ENCODE results near the gene HOXB4. TPM values are rescaled to one million over a fixed set of nuclear protein-coding genes. Genes with fewer than 3 reads are reported as not detected.

HOXB4 gene
- total and polyA plus RNA-seq, 4 donors: 1.4 to 6.7 (median 2.6) TPM

DNA sequence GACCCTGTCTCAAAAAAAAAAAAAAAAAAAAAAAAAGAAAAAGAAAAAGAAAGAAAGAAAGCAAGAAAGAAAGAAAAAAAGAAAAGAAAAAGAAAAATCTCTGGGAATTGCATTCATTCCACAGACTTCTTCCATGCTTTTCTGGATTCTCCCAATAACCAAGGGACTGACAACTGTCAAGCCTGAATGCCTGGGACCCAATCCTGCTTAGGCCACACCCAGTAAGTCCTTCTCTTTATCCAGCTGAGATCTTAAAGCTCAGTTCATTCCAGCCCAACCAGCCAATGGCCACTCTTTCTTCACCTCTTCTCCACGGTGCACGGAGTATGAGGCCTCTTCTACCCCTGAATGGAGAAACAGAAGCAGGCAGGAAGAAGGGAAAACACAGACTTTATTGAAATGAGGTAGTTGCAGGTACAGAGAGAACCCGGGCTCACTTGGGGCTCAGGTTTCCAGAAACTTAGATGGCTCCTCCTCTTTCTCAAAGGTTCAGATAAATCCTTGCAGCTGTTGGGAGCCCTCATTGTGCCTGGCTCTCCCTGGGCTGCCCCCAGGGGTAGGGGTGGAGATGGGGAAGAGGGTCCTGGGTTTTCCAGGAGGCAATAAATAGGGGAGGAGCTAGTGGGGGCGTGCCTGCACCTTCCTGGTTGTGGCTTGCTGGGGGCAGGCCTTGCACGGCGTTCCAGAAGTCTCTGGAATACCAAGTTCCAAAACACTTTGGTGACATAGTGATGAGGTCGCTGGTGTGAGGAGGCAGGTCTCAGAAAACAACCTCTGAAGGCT lies 49.8 kb downstream of the HOXB4 start:
- H3K36me3 ChIP-seq (ENCODE audit: control insufficient read depth in 4 of 4, insufficient read depth in 4 of 4, low read length in 4 of 4): no peaks in the 10 kb centered on the region
- peaks cover 0 to 29% (median 8%) of the 10 kb centered on the region in 5 donors for H3K4me1 ChIP-seq (ENCODE audit: control insufficient read depth in 5 of 5, insufficient read depth in 5 of 5, low read length in 5 of 5)
- ATAC-seq (ENCODE audit: insufficient read depth, low FRiP score): no peak
- no peak overlapping the region for H3K9ac ChIP-seq (ENCODE audit: insufficient read depth in 1 of 2, low read length in 2 of 2)
- WGBS, 2 donors: 48 to 60% methylated on average over 7 of the region's 7 CpGs
- no peaks in the 10 kb centered on the region for H3K9me3 ChIP-seq (ENCODE audit: control insufficient read depth in 4 of 4, insufficient read depth in 3 of 4, low read length in 3 of 4)
- TF ChIP-seq, protein P1, sequence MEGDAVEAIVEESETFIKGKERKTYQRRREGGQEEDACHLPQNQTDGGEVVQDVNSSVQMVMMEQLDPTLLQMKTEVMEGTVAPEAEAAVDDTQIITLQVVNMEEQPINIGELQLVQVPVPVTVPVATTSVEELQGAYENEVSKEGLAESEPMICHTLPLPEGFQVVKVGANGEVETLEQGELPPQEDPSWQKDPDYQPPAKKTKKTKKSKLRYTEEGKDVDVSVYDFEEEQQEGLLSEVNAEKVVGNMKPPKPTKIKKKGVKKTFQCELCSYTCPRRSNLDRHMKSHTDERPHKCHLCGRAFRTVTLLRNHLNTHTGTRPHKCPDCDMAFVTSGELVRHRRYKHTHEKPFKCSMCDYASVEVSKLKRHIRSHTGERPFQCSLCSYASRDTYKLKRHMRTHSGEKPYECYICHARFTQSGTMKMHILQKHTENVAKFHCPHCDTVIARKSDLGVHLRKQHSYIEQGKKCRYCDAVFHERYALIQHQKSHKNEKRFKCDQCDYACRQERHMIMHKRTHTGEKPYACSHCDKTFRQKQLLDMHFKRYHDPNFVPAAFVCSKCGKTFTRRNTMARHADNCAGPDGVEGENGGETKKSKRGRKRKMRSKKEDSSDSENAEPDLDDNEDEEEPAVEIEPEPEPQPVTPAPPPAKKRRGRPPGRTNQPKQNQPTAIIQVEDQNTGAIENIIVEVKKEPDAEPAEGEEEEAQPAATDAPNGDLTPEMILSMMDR (IDR thresholded peaks at IDR 0.05; ENCODE audit: control extremely low read depth, extremely low read depth): no peak
- H3K4me3 ChIP-seq: no peak overlapping the region
- H3K27me3 ChIP-seq (ENCODE audit: control insufficient read depth in 3 of 3, insufficient read depth in 3 of 3, low read length in 2 of 3): peaks cover 0 to 70% (median 3%) of the 10 kb centered on the region in 3 donors
- DNase-seq: peak in 1 of 3 donors; percentile 34
- H3K27ac ChIP-seq (ENCODE audit: low read depth in 1 of 2, low read length in 1 of 2): no peak overlapping the region

DNA sequence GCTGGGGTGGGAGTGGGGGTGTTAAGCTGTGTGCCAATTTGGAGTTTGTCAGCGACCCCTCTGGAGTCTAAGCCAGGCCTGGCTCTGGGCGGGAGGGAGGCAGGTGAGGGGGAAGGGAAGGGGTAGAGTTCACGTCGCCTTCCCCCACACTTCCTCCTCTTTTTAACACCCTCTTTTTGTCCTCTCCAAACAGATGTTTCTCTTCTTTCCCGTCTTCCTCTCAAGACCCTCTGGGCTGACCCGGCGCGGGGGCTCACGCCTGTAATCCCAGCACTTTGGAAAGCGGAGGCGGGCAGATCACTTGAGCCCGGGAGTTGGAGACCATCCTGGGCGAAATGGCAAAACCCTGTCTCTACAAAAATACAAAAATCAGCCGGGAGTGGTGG lies 50.6 kb downstream of the HOXB4 start:
- Histone ChIP-seq H3K4me1 (ENCODE audit: control insufficient read depth in 5 of 5, insufficient read depth in 5 of 5, low read length in 5 of 5) (peaks cover 0 to 37% (median 11%) of the 10 kb centered on the region in 5 donors), H3K27me3 (ENCODE audit: control insufficient read depth in 3 of 3, insufficient read depth in 3 of 3, low read length in 2 of 3) (peaks cover 0 to 70% (median 3%) of the 10 kb centered on the region in 3 donors), H3K9ac (ENCODE audit: insufficient read depth in 1 of 2, low read length in 2 of 2) (no peak overlapping the region), H3K36me3 (ENCODE audit: control insufficient read depth in 4 of 4, insufficient read depth in 4 of 4, low read length in 4 of 4) (no peaks in the 10 kb centered on the region), H3K27ac (ENCODE audit: low read depth in 1 of 2, low read length in 1 of 2) (no peak overlapping the region), H3K9me3 (ENCODE audit: control insufficient read depth in 4 of 4, insufficient read depth in 3 of 4, low read length in 3 of 4) (no peaks in the 10 kb centered on the region), H3K4me3 (no peak overlapping the region)
- DNase-seq (peak; percentile 80 to 91 (median 87)), ATAC-seq (ENCODE audit: insufficient read depth, low FRiP score) (no peak)
- TF ChIP-seq, protein P1 (IDR thresholded peaks at IDR 0.05; ENCODE audit: control extremely low read depth, extremely low read depth): no peak
- WGBS, 2 donors: 41 to 50% methylated on average over 14 of the region's 14 CpGs

DNA sequence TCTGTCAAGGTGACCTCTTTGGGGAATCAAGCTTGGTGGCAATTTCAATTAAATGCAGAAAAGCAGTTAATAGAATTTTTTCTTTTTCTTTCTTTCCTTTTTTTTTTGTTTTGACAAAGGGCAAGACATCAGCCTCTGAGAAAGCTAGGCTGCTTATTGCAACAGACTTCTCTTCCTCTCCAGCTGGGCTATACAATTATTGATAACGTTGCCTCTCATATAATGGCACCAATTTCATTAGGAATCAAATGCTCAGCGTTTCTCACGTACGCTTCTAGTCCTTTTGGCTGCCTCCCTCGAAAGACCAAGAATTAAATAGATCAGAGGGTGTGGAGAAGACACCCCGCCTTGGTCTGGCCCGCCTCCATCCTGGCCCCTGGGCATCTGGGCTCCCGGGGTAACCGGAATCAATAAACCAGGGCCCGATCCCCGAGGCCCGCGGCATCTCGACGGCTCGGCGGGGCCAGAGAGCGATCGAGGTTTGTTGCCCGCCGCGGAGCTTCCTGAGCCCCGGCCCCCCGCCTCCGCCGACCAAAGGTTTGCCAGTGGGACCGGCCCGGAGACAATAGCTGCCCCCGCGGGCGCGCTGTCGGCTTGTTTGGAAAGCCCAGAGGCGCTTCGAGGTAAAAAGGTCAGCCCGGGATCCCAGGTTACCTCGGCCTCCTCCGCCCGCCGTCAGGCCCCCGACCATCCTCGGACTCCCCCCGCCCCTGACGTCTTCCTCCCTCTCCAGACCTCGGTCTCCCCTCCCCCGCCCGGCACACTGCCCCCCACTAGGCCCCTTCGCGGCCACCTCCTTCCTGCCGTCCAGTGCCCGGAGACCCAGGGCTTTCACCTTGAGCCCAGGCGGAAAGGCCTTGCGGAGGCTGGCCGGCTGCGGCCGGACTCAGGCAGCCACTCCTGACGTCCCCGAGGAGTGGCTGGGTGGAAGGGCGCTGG lies 51.3 kb downstream of the HOXB4 start:
- ATAC-seq (ENCODE audit: insufficient read depth, low FRiP score): no peak
- TF ChIP-seq, protein P1 (IDR thresholded peaks at IDR 0.05; ENCODE audit: control extremely low read depth, extremely low read depth): no peak
- H3K27ac ChIP-seq (ENCODE audit: low read depth in 1 of 2, low read length in 1 of 2): no peak overlapping the region

More for the DNA sequence above, 51.3 kb downstream of the HOXB4 start:
- 15 to 19% methylated on average over 57 to 59 of the region's 59 CpGs for WGBS, 2 donors
- H3K9ac ChIP-seq (ENCODE audit: insufficient read depth in 1 of 2, low read length in 2 of 2): peak overlapping the region in 1 of 2 donors; percentile 75
- H3K4me3 ChIP-seq: no peak overlapping the region
- no peaks in the 10 kb centered on the region for H3K9me3 ChIP-seq (ENCODE audit: control insufficient read depth in 4 of 4, insufficient read depth in 3 of 4, low read length in 3 of 4)
- peaks cover 0 to 66% (median 3%) of the 10 kb centered on the region in 3 donors for H3K27me3 ChIP-seq (ENCODE audit: control insufficient read depth in 3 of 3, insufficient read depth in 3 of 3, low read length in 2 of 3)
- no peaks in the 10 kb centered on the region for H3K36me3 ChIP-seq (ENCODE audit: control insufficient read depth in 4 of 4, insufficient read depth in 4 of 4, low read length in 4 of 4)
- H3K4me1 ChIP-seq (ENCODE audit: control insufficient read depth in 5 of 5, insufficient read depth in 5 of 5, low read length in 5 of 5): peaks cover 0 to 43% (median 18%) of the 10 kb centered on the region in 5 donors
- peak; percentile 45 to 65 (median 55) for DNase-seq

Other genes starting within 250 kb of the HOXB4 start
- 1 to 10 TPM; 1.4 to 3.3 TPM for gene SKAP1, start 148.1 kb downstream of the HOXB4 start, total RNA-seq
- gene SKAP1, start 148.1 kb downstream of the HOXB4 start, polyA plus RNA-seq: 1 to 10 TPM; 1.8 to 4.9 TPM
- gene HOXB1, start 47.3 kb downstream of the HOXB4 start, total RNA-seq: not detected
- not detected for gene HOXB1, start 47.3 kb downstream of the HOXB4 start, polyA plus RNA-seq
- 10 to 100 TPM in 1 of 2 donors, 1 to 10 TPM in 1; 6.7 to 13.9 TPM for gene HOXB2, start 33.2 kb downstream of the HOXB4 start, total RNA-seq
- 1 to 10 TPM; 4.1 to 7.8 TPM for gene HOXB2, start 33.2 kb downstream of the HOXB4 start, polyA plus RNA-seq
- gene HOXB3, start 11.9 kb upstream of the HOXB4 start, total RNA-seq: 10 to 100 TPM in 1 of 2 donors, 1 to 10 TPM in 1; 8.6 to 21.1 TPM
- gene HOXB3, start 11.9 kb upstream of the HOXB4 start, polyA plus RNA-seq: 1 to 10 TPM; 1.9 to 4.9 TPM
- 1 to 10 TPM; 2.6 to 2.9 TPM for gene HOXB5, start 15.4 kb upstream of the HOXB4 start, total RNA-seq
- 1 to 10 TPM; 1.8 TPM for gene HOXB5, start 15.4 kb upstream of the HOXB4 start, polyA plus RNA-seq
- gene HOXB6, start 26.6 kb upstream of the HOXB4 start, total RNA-seq: 1 to 10 TPM; 6.1 to 7.5 TPM
- gene HOXB6, start 26.6 kb upstream of the HOXB4 start, polyA plus RNA-seq: 1 to 10 TPM; 5.3 to 5.4 TPM
- gene HOXB7, start 32.7 kb upstream of the HOXB4 start, total RNA-seq: 1 to 10 TPM in 1 of 2 donors, under 1 TPM in 1; 0.43 to 3.3 TPM
- 1 to 10 TPM; 1.2 to 3.3 TPM for gene HOXB7, start 32.7 kb upstream of the HOXB4 start, polyA plus RNA-seq
- under 1 TPM in 1 of 2 donors, not detected in 1; 0.31 TPM for gene HOXB8, start 36.9 kb upstream of the HOXB4 start, total RNA-seq
- gene HOXB8, start 36.9 kb upstream of the HOXB4 start, polyA plus RNA-seq: under 1 TPM; 0.08 to 0.10 TPM
- under 1 TPM in 1 of 2 donors, not detected in 1; 0.18 TPM for gene HOXB9, start 48.0 kb upstream of the HOXB4 start, total RNA-seq
- not detected for gene HOXB9, start 48.0 kb upstream of the HOXB4 start, polyA plus RNA-seq
- not detected for gene PRAC1, start 144.2 kb upstream of the HOXB4 start, total RNA-seq
- gene PRAC1, start 144.2 kb upstream of the HOXB4 start, polyA plus RNA-seq: not detected
- not detected for gene PRAC2, start 144.8 kb upstream of the HOXB4 start, total RNA-seq
- not detected for gene PRAC2, start 144.8 kb upstream of the HOXB4 start, polyA plus RNA-seq
- gene HOXB13, start 150.4 kb upstream of the HOXB4 start, total RNA-seq: not detected
- gene HOXB13, start 150.4 kb upstream of the HOXB4 start, polyA plus RNA-seq: not detected
- 1 to 10 TPM; 2.3 to 2.8 TPM for gene TTLL6, start 238.9 kb upstream of the HOXB4 start, total RNA-seq
- under 1 TPM; 0.94 to 0.95 TPM for gene TTLL6, start 238.9 kb upstream of the HOXB4 start, polyA plus RNA-seq